ENCODE data around the gene BCAS3.
"Not testable (repeated sequence)": the region's sequence is repeated elsewhere in the genome, so short reads cannot be mapped to it uniquely, and the experiment has no call there.

Gene BCAS3

GRCh38 chr17:61338000-61338798, 660.5 kb downstream of the BCAS3 start:
- DNase-seq (ENCODE audit: low spot score), result peak; percentile 70

- DNase-seq (ENCODE audit: low spot score), result no peak
Observed at GRCh38 chr17:61338874-61339478, 661.3 kb downstream of the BCAS3 start.

- no peak for DNase-seq (ENCODE audit: low spot score)
Observed at GRCh38 chr17:61340431-61341209, 663.0 kb downstream of the BCAS3 start.

GRCh38 chr17:61343576-61343975, 665.9 kb downstream of the BCAS3 start:
- no peak for DNase-seq (ENCODE audit: low spot score)

- DNase-seq (ENCODE audit: low spot score), result no peak
Observed at GRCh38 chr17:61345061-61345460, 667.4 kb downstream of the BCAS3 start.

GRCh38 chr17:61345825-61346666, 668.4 kb downstream of the BCAS3 start:
- DNase-seq (ENCODE audit: low spot score), result no peak

- no peak for DNase-seq (ENCODE audit: low spot score)
Observed at GRCh38 chr17:61349350-61349749, 671.7 kb downstream of the BCAS3 start.

GRCh38 chr17:61351745-61352407, 674.2 kb downstream of the BCAS3 start:
- DNase-seq (ENCODE audit: low spot score), result no peak

GRCh38 chr17:61352408-61352770, 674.7 kb downstream of the BCAS3 start:
- no peak for DNase-seq (ENCODE audit: low spot score)

- DNase-seq (ENCODE audit: low spot score), result no peak
Observed at GRCh38 chr17:61352781-61353491, 675.3 kb downstream of the BCAS3 start.

GRCh38 chr17:61353615-61354014, 676.0 kb downstream of the BCAS3 start:
- no peak for DNase-seq (ENCODE audit: low spot score)

- DNase-seq (ENCODE audit: low spot score), result no peak
Observed at GRCh38 chr17:61354895-61355874, 677.5 kb downstream of the BCAS3 start.

- not testable (repeated sequence) for DNase-seq (ENCODE audit: low spot score)
Observed at GRCh38 chr17:61357061-61357460, 679.4 kb downstream of the BCAS3 start.

- DNase-seq (ENCODE audit: low spot score), result not testable (repeated sequence)
Observed at GRCh38 chr17:61359513-61359912, 681.9 kb downstream of the BCAS3 start.

GRCh38 chr17:61360318-61360943, 682.8 kb downstream of the BCAS3 start:
- no peak for DNase-seq (ENCODE audit: low spot score)

GRCh38 chr17:61361084-61361483, 683.4 kb downstream of the BCAS3 start:
- peak; percentile 77 for DNase-seq (ENCODE audit: low spot score)

GRCh38 chr17:61362396-61362795, 684.7 kb downstream of the BCAS3 start:
- DNase-seq (ENCODE audit: low spot score), result no peak

GRCh38 chr17:61362852-61363600, 685.4 kb downstream of the BCAS3 start:
- DNase-seq (ENCODE audit: low spot score), result no peak
